C4-2B (cell line): ENCODE measurements around the gene HEATR5B.
A peak's percentile ranks its signal among the peaks of the same experiment; 100 is the strongest.

ENCODE experiments used
- H3K27ac ChIP-seq: fragments of 450-650 bp; 2 replicates; pipeline ENCODE4 v1.5.1; 2017
- ZFX ChIP-seq: fragments of 450-650 bp; IDR thresholded peaks from 2 replicates; pipeline ENCODE4 v1.6.1; 2017
- TF ChIP-seq, protein P1 (sequence below): fragments of 450-650 bp; conservative IDR thresholded peaks from 2 replicates; pipeline ENCODE4 v1.5.1; 2017; ENCODE audit warnings: mild to moderate bottlenecking

Gene HEATR5B

DNA sequence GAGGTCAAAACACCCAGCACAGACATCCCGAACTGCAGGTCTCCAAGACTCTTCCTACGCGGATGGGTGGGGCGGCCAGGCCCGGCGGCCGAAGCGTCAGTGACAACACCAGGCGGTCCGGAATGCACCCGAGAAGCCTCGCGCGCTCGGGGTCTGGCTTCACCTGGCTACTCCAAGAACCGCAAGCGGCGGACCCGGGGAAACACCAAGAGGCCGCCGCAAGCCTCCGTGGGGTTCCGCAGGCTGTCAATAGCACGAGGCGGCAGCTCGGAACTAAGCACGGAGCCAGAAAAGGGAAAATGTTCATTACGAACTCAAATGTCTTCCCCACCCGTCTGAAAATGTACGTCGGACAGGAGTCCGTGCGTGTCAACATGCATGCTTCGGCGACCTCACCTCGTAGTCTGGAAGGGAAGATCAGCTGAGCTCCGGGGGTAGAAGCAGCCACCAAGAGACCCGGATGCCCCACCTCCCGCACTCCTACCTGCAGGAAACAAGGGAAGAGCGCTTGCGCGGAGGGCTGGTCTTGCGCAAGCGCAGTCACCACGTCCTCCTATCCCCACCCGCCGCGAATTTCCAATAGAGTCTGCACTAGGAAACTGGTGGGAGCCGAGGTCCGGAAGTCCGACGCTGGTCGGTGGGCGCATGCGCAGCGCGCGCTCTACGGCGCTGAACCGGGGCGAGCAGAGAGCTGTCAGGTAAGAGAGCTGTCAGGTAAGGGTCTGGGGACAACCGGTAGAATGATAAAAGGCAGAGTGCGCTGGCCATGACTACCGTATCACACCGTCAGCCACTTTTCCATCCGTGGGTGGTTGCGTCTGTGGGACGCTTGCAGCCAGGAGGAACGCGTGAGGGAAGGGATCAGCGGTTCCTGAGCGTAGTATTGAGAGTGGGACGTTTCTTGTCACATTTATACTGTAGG lies at the start of gene HEATR5B, which contains the start of gene GPATCH11:
HEATR5B (minus strand) TSS at position 500 of the 922 bp plus-strand sequence. CDS start 958 bp downstream, outside the sequence.
GPATCH11 (plus strand) TSS at position 646 of the 922 bp plus-strand sequence. CDS start 3,864 bp downstream, outside the sequence.
- TF ChIP-seq ZFX: peak; percentile 31; the same call in 1 of the 2 replicates
- TF ChIP-seq, protein P1, sequence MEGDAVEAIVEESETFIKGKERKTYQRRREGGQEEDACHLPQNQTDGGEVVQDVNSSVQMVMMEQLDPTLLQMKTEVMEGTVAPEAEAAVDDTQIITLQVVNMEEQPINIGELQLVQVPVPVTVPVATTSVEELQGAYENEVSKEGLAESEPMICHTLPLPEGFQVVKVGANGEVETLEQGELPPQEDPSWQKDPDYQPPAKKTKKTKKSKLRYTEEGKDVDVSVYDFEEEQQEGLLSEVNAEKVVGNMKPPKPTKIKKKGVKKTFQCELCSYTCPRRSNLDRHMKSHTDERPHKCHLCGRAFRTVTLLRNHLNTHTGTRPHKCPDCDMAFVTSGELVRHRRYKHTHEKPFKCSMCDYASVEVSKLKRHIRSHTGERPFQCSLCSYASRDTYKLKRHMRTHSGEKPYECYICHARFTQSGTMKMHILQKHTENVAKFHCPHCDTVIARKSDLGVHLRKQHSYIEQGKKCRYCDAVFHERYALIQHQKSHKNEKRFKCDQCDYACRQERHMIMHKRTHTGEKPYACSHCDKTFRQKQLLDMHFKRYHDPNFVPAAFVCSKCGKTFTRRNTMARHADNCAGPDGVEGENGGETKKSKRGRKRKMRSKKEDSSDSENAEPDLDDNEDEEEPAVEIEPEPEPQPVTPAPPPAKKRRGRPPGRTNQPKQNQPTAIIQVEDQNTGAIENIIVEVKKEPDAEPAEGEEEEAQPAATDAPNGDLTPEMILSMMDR: no peak
- H3K27ac ChIP-seq: peak within 1 kb of the TSS; percentile 79

DNA sequence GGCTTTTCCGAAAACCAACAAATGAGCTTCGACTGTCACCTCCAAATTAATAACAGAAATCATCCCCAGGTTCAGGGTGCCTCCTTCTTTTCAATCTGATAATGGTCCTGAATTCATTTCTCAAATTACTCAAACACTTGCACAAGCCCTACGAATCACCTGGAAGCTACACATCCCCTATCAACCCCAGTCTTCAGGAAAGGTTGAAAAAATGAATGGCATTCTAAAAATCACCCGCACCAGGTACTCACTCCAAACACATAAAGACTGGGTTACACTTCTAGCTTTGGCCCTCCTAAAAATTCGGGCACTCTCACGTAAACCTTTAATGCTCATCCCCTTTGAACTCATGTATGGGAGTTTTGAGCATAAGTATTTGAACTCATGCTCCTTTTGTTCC lies 48.7 kb upstream of the HEATR5B start:
- no peak overlapping the region for H3K27ac ChIP-seq
- no peak for TF ChIP-seq ZFX
- TF ChIP-seq, protein P1: no peak

DNA sequence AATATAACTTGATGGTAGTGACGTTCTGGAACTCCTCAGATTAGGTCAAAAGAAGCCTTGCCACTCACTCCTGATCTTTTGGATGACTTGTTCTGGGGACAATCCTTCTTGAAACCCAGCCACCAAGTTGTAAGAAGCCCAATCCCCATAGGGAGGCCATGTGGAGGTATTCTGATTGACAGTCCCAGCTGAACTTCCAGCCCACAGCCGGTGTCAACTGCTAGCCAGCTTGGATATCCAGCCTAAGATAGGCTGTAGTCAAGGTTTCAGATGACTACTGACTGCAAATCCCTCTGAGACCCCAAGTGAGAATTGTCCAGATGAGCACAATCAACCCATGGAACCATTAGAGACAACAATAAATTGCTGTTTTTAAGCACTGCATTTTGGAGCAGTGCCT lies 41.2 kb upstream of the HEATR5B start:
- TF ChIP-seq ZFX: no peak
- TF ChIP-seq, protein P1: no peak
- H3K27ac ChIP-seq: no peak overlapping the region

DNA sequence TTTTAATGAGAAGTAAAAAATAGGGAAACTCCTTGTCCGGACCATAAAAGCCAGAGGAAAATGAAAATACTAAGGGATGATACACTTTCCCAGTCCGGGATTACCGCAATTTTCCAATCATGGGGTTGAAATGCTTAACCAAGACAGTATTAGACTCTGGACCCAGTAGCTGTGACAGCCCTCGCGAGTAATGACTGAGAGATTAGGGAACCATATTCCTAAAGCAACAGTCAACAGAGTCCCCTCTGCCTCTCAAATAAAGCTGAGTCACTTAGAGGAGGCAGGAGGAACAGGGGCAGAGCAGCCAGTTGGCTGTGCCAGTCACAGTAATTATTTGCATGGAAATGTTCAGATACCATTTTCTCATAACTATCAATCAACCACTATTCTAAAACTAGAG lies 35.0 kb upstream of the HEATR5B start:
- H3K27ac ChIP-seq: no peak overlapping the region
- no peak for TF ChIP-seq ZFX
- TF ChIP-seq, protein P1: no peak

DNA sequence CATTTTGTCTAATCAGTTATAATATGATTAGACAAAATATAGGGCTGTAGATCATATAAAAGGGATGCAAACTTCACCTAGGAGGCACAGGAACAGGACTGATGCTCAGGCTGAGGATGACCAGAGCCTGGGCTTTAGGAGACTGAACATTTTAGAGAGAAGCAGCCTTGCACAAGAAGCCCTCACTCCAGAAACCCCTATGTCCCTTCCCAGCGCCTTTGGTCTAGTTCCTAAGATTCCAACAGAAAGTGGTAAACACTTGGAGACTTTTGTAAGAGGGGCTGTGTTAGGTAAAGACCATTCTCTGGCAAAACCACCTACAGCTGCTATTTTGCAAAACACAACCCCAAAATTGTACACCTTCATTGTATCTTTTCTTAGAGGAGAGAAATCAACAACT lies 33.4 kb upstream of the HEATR5B start:
- H3K27ac ChIP-seq: no peak overlapping the region
- no peak for TF ChIP-seq ZFX
- TF ChIP-seq, protein P1: no peak

DNA sequence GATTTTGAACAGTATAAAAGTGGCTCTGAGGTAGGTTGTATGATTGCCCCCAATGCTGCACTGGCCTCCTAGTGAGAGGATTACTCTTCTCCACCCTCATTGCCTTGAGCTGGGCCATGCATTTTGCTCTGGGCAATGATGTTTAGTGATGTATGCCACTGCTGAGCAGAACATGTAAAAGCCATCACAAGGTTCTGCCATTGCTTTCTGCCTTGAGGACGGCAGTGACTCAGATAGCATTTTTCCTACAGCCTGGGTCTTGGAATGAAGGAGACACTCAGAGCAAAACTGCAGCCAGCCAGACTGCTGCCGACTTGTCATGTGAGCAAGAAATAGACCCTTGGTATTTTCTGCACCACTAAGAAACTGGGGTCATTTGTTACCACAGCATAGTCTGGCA lies 27.8 kb upstream of the HEATR5B start:
- H3K27ac ChIP-seq: no peak overlapping the region

More for the DNA sequence above, 27.8 kb upstream of the HEATR5B start:
- no peak for TF ChIP-seq ZFX
- TF ChIP-seq, protein P1: no peak
